Upper lobe of right lung (tissue), 1 donor: ENCODE results near the gene MAP4K2. TPM values are rescaled to one million over a fixed set of nuclear protein-coding genes. Genes with fewer than 3 reads are reported as not detected.

Experiments used
- ATAC-seq: fragments of 200-7000 bp; cut with Tn5 transposase; one replicate; pipeline ENCODE4 v1.9.1; 2020; ENCODE audit warnings: mild to moderate bottlenecking, moderate library complexity
- DNase-seq: peaks from one replicate; pipeline ENCODE4 v3.0.0-alpha.2; 2020
- H3K27ac ChIP-seq: fragments of 200-600 bp; one replicate; pipeline ENCODE4 v1.8.0; 2022
- H3K27me3 ChIP-seq: fragments of 200-600 bp; one replicate; pipeline ENCODE4 v1.8.0; 2022; ENCODE audit warnings: mild to moderate bottlenecking
- H3K36me3 ChIP-seq: fragments of 200-600 bp; one replicate; pipeline ENCODE4 v1.8.0; 2022
- H3K4me1 ChIP-seq: fragments of 200-600 bp; one replicate; pipeline ENCODE4 v1.8.0; 2022
- H3K4me3 ChIP-seq: fragments of 200-600 bp; one replicate; pipeline ENCODE4 v1.8.0; 2022; ENCODE audit warnings: mild to moderate bottlenecking
- H3K9me3 ChIP-seq: fragments of 200-600 bp; one replicate; pipeline ENCODE4 v1.8.0; 2022
- CTCF ChIP-seq: fragments of 200-600 bp; IDR thresholded peaks from one replicate; pipeline ENCODE4 v1.8.0; 2022; ENCODE audit warnings: antibody characterized with exemption
- intact Hi-C: fragments of 100-400 bp; cut with DNase I; formaldehyde crosslinking; loops from one replicate; pipeline ENCODE4 v1.11.0; 2022
- total RNA-seq: library from RNA; stranded (reverse); fragmentation: NEBNext Ultra II Directional; extraction: Animal tissue kit (Norgen Biotek cat#: 25700); gene quantifications from one replicate; pipeline ENCODE4 v1.2.1, GENCODE V29; 2021
- donor health status: DM: no; HTN: yes; CAD: no; lungs with severe emphysema.

MAP4K2 gene
- total RNA-seq, 1 donor from 2014 or later, result 28.9 TPM

- ATAC-seq, result peak; percentile 87
- DNase-seq, result peak; percentile 87
- no peak for TF ChIP-seq CTCF
- no peak overlapping the region for H3K4me3 ChIP-seq
- H3K27me3 ChIP-seq, result no peaks in the 10 kb centered on the region
- peaks cover 4% of the 10 kb centered on the region for H3K36me3 ChIP-seq
- H3K4me1 ChIP-seq, result no peaks in the 10 kb centered on the region
- intact Hi-C loops, result no loop called here
- H3K27ac ChIP-seq, result peak overlapping the region; percentile 30
- no peaks in the 10 kb centered on the region for H3K9me3 ChIP-seq
Measured at GRCh38 chr11:64834723-64835615, 32.0 kb upstream of the MAP4K2 start.

GRCh38 chr11:64834031-64834722 is 31.2 kb upstream of the MAP4K2 start:
- Histone ChIP-seq H3K4me3 (no peak overlapping the region), H3K36me3 (peaks cover 4% of the 10 kb centered on the region), H3K9me3 (no peaks in the 10 kb centered on the region), H3K27ac (no peak overlapping the region), H3K4me1 (no peaks in the 10 kb centered on the region), H3K27me3 (no peaks in the 10 kb centered on the region)
- TF ChIP-seq CTCF, result no peak
- DNase-seq (peak; percentile 58), ATAC-seq (no peak)
- intact Hi-C loops, result no loop called here

GRCh38 chr11:64833509-64833908 is 30.5 kb upstream of the MAP4K2 start:
- Histone ChIP-seq H3K9me3 (no peaks in the 10 kb centered on the region), H3K27me3 (no peaks in the 10 kb centered on the region), H3K36me3 (peaks cover 4% of the 10 kb centered on the region), H3K27ac (no peak overlapping the region), H3K4me1 (no peaks in the 10 kb centered on the region), H3K4me3 (no peak overlapping the region)
- peak; percentile 60 for DNase-seq
- intact Hi-C loops, result no loop called here
- no peak for ATAC-seq
- TF ChIP-seq CTCF, result no peak

GRCh38 chr11:64833198-64833502 is 30.1 kb upstream of the MAP4K2 start:
- H3K4me1 ChIP-seq, result no peaks in the 10 kb centered on the region
- no peaks in the 10 kb centered on the region for H3K9me3 ChIP-seq
- H3K4me3 ChIP-seq, result no peak overlapping the region
- ATAC-seq (no peak), DNase-seq (peak; percentile 61)
- no peaks in the 10 kb centered on the region for H3K27me3 ChIP-seq
- H3K27ac ChIP-seq, result no peak overlapping the region
- no peak for TF ChIP-seq CTCF
- H3K36me3 ChIP-seq, result peaks cover 4% of the 10 kb centered on the region
- intact Hi-C loops, result no loop called here

GRCh38 chr11:64832467-64833197 is 29.6 kb upstream of the MAP4K2 start:
- ATAC-seq, result no peak
- DNase-seq, result peak; percentile 63
- no peak for TF ChIP-seq CTCF
- H3K27ac ChIP-seq, result no peak overlapping the region
- no peaks in the 10 kb centered on the region for H3K4me1 ChIP-seq
- H3K9me3 ChIP-seq, result no peaks in the 10 kb centered on the region
- H3K27me3 ChIP-seq, result no peaks in the 10 kb centered on the region
- intact Hi-C loops, result no loop called here
- H3K4me3 ChIP-seq, result no peak overlapping the region
- peaks cover 4% of the 10 kb centered on the region for H3K36me3 ChIP-seq
